Middle frontal gyrus (tissue), 1 donor: ENCODE results near the gene GPR108.
"Not testable (repeated sequence)": the region's sequence is repeated elsewhere in the genome, so short reads cannot be mapped to it uniquely, and the experiment has no call there.

ENCODE experiments used
- DNase-seq: peaks from one replicate; pipeline ENCODE4 v3.0.0-alpha.2; 2015; ENCODE audit warnings: low spot score; ENCODE audit errors: extremely low spot score

GPR108 gene

DNA sequence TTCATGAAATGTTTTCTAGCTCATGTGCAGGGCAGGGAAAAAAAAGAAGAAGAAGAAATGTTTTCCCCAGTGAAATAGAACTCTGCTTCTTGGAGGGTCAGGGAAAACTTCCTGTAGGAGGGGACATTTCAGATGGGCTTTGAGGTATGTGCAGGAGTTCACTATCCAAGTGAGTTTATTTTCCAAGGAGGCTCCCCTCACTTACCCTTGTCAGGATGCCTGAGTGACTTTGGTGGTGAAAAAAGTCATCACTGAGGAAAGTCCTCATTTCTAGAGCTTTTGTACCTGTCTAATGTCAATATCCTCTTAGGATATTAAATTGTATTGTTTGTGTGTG lies 16.3 kb downstream of the GPR108 start:
- DNase-seq = no peak

GRCh38 chr19:6720369-6721137 lies 16.8 kb downstream of the GPR108 start, which contains the start of gene C3:
C3 (minus strand) TSS chr19:6720650; CDS start chr19:6720589, 61 bp downstream.
- no peak for DNase-seq

GRCh38 chr19:6719992-6720368 lies 17.4 kb downstream of the GPR108 start:
- no peak for DNase-seq

DNA sequence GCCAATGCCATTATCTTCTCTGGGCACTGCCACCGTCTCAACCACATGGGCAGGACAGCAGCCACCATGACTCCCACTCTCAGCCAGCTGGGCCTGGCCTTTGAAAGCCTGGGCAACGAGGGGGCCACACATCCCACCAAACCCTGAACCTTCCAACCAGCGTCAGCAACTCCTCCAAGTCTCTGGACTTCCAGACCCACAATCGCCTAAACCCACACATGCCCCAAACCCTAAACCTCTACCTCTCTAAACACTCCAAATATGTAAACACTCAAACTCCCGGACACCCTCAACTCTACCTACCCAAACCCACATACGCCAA lies 17.9 kb downstream of the GPR108 start:
- DNase-seq = no peak

DNA sequence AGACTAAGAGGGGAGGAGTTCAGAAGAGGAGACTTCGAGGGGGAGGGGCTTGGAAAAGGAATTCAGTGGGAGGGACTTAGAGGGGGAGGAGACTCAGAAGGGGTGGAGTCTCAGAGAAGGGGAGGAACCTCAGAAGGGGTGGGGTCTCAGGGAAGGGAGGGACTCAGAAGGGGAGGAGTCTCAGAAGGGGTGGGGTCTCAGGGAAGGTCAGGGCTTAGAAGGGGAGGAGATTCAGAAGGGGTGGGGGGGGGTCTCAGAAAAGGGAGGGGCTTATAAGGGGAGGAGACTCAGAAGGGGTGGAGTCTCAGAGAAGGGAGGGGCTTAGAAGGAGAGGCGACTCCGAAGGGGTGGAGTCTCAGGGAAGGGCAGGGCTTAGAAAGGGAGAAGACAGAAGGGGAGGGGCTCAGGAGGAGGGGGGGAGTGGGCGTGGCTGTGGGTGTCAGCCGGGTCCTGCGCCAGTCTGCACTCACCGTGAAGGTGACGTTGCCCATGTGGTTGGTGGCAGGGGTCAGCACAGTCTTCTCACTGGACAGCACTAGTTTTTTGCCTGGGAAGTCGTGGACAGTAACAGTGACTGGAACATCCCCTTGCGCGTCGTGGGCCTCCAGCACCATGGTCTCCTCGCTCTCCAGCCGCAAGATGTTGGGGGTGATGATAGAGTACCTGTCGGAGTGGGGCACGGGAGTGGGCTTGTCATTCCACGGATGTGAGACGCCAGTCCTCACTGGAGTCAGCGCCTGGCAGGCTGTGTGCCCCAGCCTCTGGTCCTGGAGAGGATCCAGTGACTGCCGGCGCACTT lies 18.4 kb downstream of the GPR108 start:
- DNase-seq = no peak

- no peak for DNase-seq
These were observed 19.2 kb downstream of the GPR108 start for GRCh38 chr19:6718111-6718740.

- DNase-seq = no peak
These were observed 19.9 kb downstream of the GPR108 start for GRCh38 chr19:6717441-6717971.

DNA sequence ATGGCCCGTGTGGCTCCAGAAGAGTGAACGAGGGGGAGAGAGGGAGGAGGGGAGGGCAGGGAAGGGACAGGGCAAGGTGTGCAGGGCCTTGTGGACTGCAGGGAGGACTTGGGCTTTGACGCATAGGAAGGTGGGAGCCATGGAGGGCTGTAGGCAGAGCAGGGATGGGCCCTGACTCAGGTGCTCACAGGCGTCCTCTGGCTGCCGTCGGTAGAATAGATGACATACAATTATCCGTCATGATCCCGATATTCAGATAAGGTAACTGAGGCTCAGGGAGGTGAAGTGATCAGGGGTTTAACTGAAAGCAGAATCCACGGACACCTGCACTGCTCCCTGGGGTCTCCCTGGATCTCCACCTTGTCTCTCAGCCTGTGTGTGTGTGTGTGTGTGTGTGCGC lies 20.3 kb downstream of the GPR108 start:
- DNase-seq = no peak

DNA sequence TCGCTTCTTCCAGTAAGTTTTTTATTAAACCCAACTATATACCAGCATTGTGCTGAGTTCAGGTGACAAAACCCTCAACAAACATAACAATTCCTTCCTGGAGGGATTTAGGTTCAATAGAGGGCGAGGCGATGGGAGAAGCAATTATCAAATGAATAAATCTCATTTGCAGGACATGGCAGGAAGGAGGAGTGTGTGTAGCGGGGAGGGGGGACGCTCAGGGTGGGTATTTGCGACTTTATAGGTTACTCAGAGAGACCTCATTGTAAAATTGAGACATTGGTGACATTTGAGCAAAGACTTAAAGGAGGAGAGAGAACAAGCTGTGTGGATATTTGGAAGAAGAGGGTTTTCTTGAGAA lies 20.8 kb downstream of the GPR108 start:
- DNase-seq = no peak

- no peak for DNase-seq
These were observed 22.4 kb downstream of the GPR108 start for GRCh38 chr19:6714749-6715555.

GRCh38 chr19:6713773-6714692 lies 23.3 kb downstream of the GPR108 start:
- no peak for DNase-seq

- DNase-seq = no peak
These were observed 24.4 kb downstream of the GPR108 start for GRCh38 chr19:6712692-6713670.

DNA sequence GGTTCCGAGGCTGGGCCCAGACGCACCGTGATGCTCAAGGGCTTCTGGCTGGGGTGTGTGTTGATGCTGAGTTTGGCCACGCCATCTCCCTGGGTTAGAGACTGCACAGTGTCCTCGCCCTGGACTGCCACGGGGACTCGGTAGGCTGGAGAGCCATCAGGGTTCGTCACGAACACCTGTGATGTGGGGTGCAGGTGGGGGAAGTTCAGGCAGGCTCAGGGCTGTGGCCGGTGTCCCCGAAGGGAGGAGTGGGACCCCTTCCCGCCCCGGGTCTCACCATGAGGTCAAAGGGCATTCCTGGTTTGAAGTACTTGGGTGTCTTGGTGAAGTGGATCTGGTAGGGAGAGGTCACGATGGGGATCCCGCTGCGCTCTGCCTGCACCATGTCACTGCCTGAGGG lies 25.1 kb downstream of the GPR108 start:
- no peak for DNase-seq

GRCh38 chr19:6711605-6712004 lies 25.8 kb downstream of the GPR108 start:
- DNase-seq = no peak

DNA sequence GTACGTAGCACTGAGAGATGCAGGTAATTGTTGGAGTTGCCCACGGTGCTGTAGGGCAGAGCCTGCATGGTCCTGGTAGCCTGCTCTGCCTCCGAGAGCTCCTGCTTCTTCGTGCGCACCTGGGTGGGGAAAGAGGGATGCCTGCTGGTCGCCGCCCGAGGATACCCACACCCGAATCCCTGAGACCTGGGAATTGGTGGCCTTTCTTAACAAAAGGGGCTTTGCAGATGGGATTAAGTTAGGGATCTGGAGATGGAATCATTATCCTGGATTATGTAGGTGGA lies 26.4 kb downstream of the GPR108 start:
- no peak for DNase-seq

- DNase-seq = no peak
These were observed 26.9 kb downstream of the GPR108 start for GRCh38 chr19:6710273-6711077.

DNA sequence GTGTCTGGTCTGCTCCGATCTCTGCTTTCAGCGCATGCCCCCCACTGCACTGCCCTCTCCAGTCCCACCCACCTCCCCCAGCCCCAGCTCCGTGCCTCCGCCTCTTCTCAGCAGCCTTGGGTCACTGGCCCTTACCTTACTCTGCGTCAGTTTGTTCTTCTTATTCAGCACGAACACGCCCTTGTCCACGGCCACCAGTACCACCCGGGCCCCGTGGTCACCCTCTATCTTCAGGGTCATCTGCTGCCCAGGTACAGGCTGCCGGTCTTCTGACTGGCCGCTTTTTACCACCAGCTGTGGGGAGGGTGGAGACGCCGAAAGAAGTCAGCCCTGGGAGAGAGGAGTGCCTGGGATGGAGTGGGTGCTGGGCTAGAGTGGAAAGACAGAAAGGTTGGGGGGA lies 27.8 kb downstream of the GPR108 start:
- DNase-seq = no peak

GRCh38 chr19:6708913-6709312 lies 28.5 kb downstream of the GPR108 start:
- not testable (repeated sequence) for DNase-seq

GRCh38 chr19:6708346-6708745 lies 29.0 kb downstream of the GPR108 start:
- no peak for DNase-seq
